ENCODE data around the gene ACOX3.

GRCh38 chr4:8353158-8353669 lies 87.3 kb downstream of the ACOX3 start:
- TF ChIP-seq CTCF (IDR thresholded peaks at IDR 0.05) (no peak), PBX3 (IDR thresholded peaks at IDR 0.05) (no peak), CBX2 (IDR thresholded peaks at IDR 0.05; ENCODE audit: borderline replicate concordance, low read depth) (no peak), POLR2A (IDR thresholded peaks at IDR 0.05; ENCODE audit: low read length) (no peak), ELK1 (IDR thresholded peaks at IDR 0.05; ENCODE audit: low read depth, low read length) (no peak)
